GM06990 (cell line): Measurements from ENCODE around the gene SPTBN5.
A peak's percentile ranks its signal among the peaks of the same experiment; 100 is the strongest.

Experiments
- DNase-seq: peaks from one replicate; pipeline ENCODE4 v3.0.0-alpha.2; 2011; ENCODE audit not compliant: insufficient read length; ENCODE audit errors: extremely low read depth
- H3K27me3 ChIP-seq: replicated peaks from 2 replicates; pipeline ENCODE4 v1.6.0; 2011; ENCODE audit warnings: low read length; ENCODE audit not compliant: control insufficient read depth, insufficient read depth
- H3K36me3 ChIP-seq: 2 replicates; pipeline ENCODE4 v1.5.1; 2011; ENCODE audit warnings: low read length; ENCODE audit not compliant: control insufficient read depth, insufficient read depth
- H3K4me3 ChIP-seq: replicated peaks from 2 replicates; pipeline ENCODE4 v1.5.1; 2011; ENCODE audit warnings: low read depth, mild to moderate bottlenecking, control low read depth, low read length
- TF ChIP-seq, protein P1 (sequence below): IDR thresholded peaks from 2 replicates; pipeline ENCODE4 v1.5.1; 2011; ENCODE audit warnings: low read length, control low read depth, mild to moderate bottlenecking, inconsistent platforms; ENCODE audit not compliant: insufficient read depth, poor library complexity, severe bottlenecking

The SPTBN5 gene

DNA sequence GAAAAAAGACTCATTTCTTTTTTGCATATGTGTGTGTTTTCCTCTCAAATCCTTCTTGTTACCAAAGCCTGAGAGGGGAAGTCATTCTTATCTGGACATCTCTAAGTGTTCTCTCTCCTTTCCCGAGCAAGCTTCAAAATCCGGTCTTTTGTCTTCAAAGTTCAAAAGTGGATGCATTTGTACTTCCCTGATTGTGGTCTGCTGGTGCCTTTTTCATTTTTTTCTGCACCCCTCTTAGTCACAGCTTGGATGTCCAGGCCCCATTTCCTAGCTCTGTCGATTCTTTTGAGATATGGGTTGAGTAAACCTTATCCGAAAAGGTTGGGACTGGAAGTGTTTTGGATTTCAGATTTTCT is 43.7 kb upstream of the SPTBN5 start:
- no peak overlapping the region for H3K4me3 ChIP-seq
- no peaks in the 10 kb centered on the region for H3K27me3 ChIP-seq
- DNase-seq, result no peak
- TF ChIP-seq, protein P1, sequence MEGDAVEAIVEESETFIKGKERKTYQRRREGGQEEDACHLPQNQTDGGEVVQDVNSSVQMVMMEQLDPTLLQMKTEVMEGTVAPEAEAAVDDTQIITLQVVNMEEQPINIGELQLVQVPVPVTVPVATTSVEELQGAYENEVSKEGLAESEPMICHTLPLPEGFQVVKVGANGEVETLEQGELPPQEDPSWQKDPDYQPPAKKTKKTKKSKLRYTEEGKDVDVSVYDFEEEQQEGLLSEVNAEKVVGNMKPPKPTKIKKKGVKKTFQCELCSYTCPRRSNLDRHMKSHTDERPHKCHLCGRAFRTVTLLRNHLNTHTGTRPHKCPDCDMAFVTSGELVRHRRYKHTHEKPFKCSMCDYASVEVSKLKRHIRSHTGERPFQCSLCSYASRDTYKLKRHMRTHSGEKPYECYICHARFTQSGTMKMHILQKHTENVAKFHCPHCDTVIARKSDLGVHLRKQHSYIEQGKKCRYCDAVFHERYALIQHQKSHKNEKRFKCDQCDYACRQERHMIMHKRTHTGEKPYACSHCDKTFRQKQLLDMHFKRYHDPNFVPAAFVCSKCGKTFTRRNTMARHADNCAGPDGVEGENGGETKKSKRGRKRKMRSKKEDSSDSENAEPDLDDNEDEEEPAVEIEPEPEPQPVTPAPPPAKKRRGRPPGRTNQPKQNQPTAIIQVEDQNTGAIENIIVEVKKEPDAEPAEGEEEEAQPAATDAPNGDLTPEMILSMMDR, result no peak
- peaks cover 14% of the 10 kb centered on the region for H3K36me3 ChIP-seq

DNA sequence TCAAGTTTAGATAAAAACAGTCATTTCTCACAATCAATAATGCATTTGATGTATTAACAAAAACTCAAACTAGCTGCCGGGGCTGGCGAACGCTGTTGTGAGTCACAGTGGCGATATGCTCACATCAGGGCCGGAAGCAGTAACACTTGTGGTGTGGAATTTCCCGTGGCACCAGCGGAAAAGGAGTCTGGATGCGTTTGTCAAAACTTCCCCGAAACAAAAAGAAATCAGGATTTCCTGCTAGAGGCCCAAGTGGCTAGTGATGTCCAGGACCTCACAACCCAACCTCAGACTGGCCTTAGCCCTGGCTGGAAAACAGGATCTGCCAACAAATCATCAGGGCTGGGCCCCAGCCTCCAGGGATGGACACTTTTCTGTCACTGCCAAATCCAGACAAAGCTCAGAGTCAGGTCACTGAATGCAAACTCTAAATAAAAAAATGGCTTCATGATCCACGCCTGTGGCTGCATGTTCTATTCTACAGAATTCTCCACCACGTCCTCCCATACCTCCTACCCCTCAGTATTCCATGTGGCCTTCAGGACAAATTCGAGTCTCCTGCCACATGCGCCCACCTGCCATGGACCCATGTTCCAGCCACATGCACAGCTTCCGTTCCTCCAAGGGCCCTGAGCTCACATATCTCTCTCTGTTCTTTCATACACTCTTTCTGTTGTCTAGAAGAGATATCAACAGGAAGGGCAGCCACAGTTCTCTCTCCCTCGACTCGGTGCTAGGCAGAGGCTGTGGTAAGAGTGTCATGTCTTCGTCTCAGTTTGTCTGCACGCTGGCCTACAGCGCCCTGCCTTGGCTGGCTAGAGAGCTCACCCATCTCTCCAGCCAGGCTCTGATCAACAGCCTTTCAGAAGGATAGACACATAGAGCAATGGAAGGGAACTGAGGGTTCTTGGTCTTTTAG is 43.1 kb upstream of the SPTBN5 start:
- Histone ChIP-seq H3K4me3 (no peak overlapping the region), H3K27me3 (no peaks in the 10 kb centered on the region), H3K36me3 (peaks cover 12% of the 10 kb centered on the region)
- TF ChIP-seq, protein P1, result peak; percentile 43
- DNase-seq, result no peak

DNA sequence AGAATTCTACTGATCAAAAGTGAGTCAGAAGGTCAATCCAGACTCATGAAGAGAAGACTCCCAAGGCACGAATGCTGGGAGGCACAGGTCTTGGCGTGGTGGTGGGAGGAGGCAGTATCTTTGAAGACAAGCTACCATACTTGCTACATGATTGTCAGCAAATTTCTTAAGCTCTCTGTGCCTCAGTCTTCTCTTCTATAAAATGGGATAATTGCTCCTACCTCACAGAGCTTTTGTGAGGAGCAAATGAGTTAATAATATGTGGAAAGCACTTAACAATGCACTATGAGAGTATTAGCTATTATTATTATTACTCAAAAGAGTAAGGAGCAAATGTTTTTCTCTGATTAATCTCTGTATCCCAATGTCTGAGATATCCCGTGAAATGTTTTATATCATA is 42.3 kb upstream of the SPTBN5 start:
- Histone ChIP-seq H3K36me3 (peaks cover 8% of the 10 kb centered on the region), H3K27me3 (no peaks in the 10 kb centered on the region), H3K4me3 (no peak overlapping the region)
- no peak for DNase-seq
- TF ChIP-seq, protein P1, result no peak

DNA sequence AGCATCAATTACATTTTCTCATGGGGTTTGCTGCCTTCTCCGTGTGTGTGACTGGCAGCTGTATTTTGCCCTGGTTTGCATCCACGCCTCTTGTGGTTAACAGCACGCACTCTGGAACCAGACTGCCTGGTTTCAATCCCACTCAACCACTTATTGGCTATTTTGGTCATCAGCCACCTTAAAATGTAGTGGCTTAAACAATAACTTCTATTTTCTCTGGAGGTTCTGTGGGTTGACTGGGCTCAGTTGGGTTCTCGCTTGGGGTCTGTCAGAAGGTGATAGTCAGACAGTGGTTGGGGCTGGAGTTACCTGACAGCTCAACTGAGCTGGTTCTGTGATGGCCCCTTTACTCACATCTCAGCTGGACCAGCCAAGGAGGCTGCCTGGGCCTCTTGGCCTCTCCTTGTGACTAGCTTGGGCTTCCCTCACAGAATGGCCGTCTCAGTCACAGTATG is 41.7 kb upstream of the SPTBN5 start:
- peaks cover 8% of the 10 kb centered on the region for H3K36me3 ChIP-seq
- no peaks in the 10 kb centered on the region for H3K27me3 ChIP-seq
- H3K4me3 ChIP-seq, result no peak overlapping the region
- TF ChIP-seq, protein P1, result no peak
- DNase-seq, result no peak

DNA sequence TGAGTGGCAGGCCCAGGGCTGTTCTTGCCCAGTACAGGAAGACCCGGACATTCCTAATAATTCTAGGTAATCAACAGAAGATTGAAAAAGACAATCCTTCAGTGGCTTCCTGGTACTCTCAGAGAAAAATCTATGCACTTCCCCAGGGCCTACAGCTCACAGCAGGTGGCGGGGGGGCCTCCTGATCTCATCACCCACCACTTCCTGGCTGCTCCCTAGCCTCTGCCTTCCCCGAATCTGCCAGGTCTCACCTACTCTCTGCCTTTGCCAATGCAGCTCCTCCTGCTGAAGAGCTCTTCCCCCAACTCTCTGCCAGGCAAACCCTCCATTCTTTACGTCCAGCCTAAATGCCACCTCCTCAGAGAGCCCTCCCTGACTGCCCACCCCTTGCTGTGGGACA is 41.0 kb upstream of the SPTBN5 start:
- peaks cover 4% of the 10 kb centered on the region for H3K36me3 ChIP-seq
- H3K4me3 ChIP-seq, result no peak overlapping the region
- no peak for DNase-seq
- no peaks in the 10 kb centered on the region for H3K27me3 ChIP-seq
- TF ChIP-seq, protein P1, result no peak
